ENCODE measurements around the gene ZNF441. TPM values are rescaled to one million over a fixed set of nuclear protein-coding genes. Genes with fewer than 3 reads are reported as not detected.
"Not testable (repeated sequence)": the region's sequence is repeated elsewhere in the genome, so short reads cannot be mapped to it uniquely, and the experiment has no call there.

ZNF441 gene
- total RNA-seq, 4 donors from 2014 or later: 4.5 to 10.7 (median 7.7) TPM

DNA sequence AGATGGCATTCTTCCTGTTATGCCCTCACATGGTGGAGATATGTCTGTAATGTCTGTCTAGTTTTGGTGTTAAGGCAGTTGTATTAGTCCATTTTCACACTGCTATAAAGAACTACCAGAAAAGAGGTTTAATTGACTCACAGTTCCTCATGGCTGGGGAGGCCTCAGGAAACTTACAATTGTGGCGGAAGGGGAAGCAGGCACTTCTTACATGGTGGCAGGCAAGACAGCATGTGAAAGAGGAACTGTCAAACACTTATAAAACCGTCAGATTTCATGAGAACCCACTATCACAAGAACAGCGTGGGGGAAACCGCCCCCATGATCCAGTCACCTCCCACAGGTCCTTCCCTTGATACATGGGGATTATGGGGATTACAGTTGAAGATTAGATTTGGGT is 3.2 kb downstream of the ZNF441 start:
- Histone ChIP-seq H3K27ac (no peak overlapping the region), H3K36me3 (peaks cover 0 to 15% of the 10 kb centered on the region in 2 donors), H3K9me3 (peaks cover 0 to 20% (median 0%) of the 10 kb centered on the region in 3 donors), H3K4me3 (no peak overlapping the region), H3K4me1 (peaks cover 0 to 28% (median 3%) of the 10 kb centered on the region in 3 donors), H3K27me3 (no peaks in the 10 kb centered on the region)
- no peak for TF ChIP-seq POLR2AphosphoS5 (IDR thresholded peaks at IDR 0.05)
- TF ChIP-seq, protein P1, sequence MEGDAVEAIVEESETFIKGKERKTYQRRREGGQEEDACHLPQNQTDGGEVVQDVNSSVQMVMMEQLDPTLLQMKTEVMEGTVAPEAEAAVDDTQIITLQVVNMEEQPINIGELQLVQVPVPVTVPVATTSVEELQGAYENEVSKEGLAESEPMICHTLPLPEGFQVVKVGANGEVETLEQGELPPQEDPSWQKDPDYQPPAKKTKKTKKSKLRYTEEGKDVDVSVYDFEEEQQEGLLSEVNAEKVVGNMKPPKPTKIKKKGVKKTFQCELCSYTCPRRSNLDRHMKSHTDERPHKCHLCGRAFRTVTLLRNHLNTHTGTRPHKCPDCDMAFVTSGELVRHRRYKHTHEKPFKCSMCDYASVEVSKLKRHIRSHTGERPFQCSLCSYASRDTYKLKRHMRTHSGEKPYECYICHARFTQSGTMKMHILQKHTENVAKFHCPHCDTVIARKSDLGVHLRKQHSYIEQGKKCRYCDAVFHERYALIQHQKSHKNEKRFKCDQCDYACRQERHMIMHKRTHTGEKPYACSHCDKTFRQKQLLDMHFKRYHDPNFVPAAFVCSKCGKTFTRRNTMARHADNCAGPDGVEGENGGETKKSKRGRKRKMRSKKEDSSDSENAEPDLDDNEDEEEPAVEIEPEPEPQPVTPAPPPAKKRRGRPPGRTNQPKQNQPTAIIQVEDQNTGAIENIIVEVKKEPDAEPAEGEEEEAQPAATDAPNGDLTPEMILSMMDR (IDR thresholded peaks at IDR 0.05): no peak
- no peak for TF ChIP-seq POLR2A (IDR thresholded peaks at IDR 0.05)
- TF ChIP-seq EP300 (IDR thresholded peaks at IDR 0.05): no peak
- ATAC-seq: no peak
- 89 to 100% methylated on average over 3 of the region's 4 CpGs for WGBS, 2 donors (ENCODE audit: low coverage in 1 of 2)

DNA sequence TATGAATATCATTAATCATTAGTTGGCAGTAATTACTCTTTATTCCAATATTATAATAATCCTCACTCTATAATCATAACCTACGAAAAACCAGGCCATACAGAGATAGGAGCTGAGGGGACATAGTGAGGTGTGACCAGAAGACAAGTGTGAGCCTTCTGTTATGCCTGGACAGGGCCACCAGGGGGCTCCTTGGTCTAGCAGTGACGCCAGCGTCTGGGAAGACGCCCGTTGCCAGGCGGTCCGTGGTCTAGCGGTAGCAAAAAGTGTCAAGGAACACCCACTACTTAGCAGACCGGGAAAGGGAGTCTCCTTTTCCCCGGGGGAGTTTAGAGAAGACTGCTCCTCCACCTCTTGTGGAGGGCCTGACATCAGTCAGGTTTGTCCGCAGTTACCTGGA is 4.7 kb downstream of the ZNF441 start:
- H3K4me1 ChIP-seq: peaks cover 0 to 24% (median under 1%) of the 10 kb centered on the region in 3 donors
- H3K27me3 ChIP-seq, H3K27ac ChIP-seq, ATAC-seq, H3K4me3 ChIP-seq: not testable (repeated sequence)
- H3K9me3 ChIP-seq: peaks cover 0 to 34% (median 0%) of the 10 kb centered on the region in 3 donors
- TF ChIP-seq, protein P1 (IDR thresholded peaks at IDR 0.05): peak in 2 of 4 experiments; percentile 11 to 17
- peaks cover 0 to 17% of the 10 kb centered on the region in 2 donors for H3K36me3 ChIP-seq
- WGBS, 2 donors (ENCODE audit: low coverage in 1 of 2): 50 to 66% methylated on average over 4 to 9 of the region's 11 CpGs

DNA sequence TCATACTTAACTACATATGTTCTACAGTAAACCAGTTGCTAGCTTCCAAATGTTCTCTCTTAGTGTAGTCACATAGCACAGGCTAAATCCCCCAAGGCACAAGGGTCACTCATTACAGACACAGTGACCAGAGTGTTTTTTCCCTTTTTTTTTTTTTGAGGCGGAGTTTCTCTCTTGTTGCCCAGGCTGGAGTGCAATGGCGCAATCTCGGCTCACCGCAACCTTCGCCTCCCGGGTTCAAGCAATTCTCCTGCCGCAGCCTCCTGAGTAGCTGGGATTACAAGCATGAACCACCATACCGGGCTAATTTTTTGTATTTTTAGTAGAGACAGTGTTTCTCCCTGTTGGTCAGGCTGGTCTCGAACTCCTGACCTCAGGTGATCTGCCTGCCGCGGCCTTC is 9.9 kb downstream of the ZNF441 start:
- not testable (repeated sequence) for H3K4me1 ChIP-seq, ATAC-seq, H3K4me3 ChIP-seq, H3K27me3 ChIP-seq, H3K27ac ChIP-seq
- H3K36me3 ChIP-seq: peaks cover 26 to 66% of the 10 kb centered on the region in 2 donors
- H3K9me3 ChIP-seq: peaks cover 7 to 73% (median 11%) of the 10 kb centered on the region in 3 donors
- 93 to 98% methylated on average over 5 to 11 of the region's 11 CpGs for WGBS, 2 donors (ENCODE audit: low coverage in 1 of 2)

DNA sequence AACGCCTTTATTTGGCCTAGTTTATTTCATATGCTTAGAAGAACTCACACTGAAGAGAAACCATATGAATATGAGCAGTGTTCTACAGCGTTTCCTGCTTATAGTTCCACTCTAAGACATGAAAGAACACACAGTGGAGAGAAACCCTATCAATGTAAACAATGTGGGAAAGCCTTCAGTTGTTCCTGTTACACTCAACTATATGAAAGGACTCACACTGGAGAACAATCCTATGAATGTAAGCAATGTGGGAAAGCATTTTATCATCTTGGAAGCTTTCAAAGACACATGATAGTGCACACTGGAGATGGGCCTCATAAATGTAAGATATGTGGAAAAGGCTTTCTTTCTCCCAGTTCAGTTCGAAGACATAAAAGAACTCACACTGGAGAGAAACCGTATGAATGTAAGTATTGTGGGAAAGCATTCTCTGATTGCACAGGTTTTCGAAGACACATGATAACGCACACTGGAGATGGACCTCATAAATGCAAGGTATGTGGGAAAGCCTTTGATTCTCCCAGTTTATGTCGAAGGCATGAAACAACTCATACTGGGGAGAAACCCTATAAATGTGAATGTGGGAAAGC is 13.7 kb downstream of the ZNF441 start:
- WGBS, 2 donors (ENCODE audit: low coverage in 1 of 2): 94 to 100% methylated on average over 7 of the region's 7 CpGs
- H3K27ac ChIP-seq: no peak overlapping the region
- H3K9me3 ChIP-seq: peaks cover 12 to 80% (median 12%) of the 10 kb centered on the region in 3 donors
- TF ChIP-seq POLR2A (IDR thresholded peaks at IDR 0.05) (no peak), EP300 (IDR thresholded peaks at IDR 0.05) (no peak), POLR2AphosphoS5 (IDR thresholded peaks at IDR 0.05) (no peak)
- TF ChIP-seq, protein P1 (IDR thresholded peaks at IDR 0.05): no peak
- H3K27me3 ChIP-seq: no peaks in the 10 kb centered on the region
- no peak for ATAC-seq
- H3K36me3 ChIP-seq: peaks cover 26 to 78% of the 10 kb centered on the region in 2 donors
- no peaks in the 10 kb centered on the region for H3K4me1 ChIP-seq
- no peak overlapping the region for H3K4me3 ChIP-seq

DNA sequence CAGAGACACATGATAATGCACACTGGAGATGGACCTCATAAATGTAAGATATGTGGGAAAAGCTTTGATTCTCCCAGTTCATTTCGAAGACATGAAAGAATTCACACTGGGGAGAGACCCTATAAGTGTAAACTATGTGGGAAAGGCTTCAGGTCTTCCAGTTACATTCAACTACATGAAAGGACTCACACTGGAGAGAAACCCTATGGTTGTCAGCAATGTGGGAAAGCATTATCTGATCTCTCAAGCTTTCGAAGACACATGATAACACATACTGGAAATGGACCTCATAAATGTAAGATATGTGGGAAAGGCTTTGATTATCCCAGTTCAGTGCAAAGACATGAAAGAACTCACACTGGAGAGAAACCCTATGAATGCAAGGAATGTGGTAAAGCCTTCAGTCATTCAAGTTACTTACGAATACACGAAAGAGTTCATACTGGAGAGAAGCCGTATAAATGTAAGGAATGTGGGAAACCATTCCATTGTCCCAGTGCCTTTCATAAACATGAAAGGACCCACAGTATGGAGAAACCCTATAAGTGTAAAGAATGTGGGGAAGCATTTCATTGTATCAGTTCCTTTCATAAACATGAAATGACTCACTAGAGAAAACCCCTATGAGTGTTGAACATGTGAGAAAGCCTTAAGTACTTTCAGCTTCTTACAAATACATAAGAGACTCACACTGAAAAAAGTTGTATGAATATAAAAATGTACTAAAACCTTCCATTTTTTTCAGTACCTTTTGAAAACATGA is 14.7 kb downstream of the ZNF441 start:
- Histone ChIP-seq H3K36me3 (peaks cover 26 to 76% of the 10 kb centered on the region in 2 donors), H3K27me3 (no peaks in the 10 kb centered on the region), H3K4me1 (no peaks in the 10 kb centered on the region), H3K9me3 (peaks cover 12 to 80% (median 12%) of the 10 kb centered on the region in 3 donors), H3K27ac (no peak overlapping the region), H3K4me3 (no peak overlapping the region)
- 95 to 98% methylated on average over 3 to 5 of the region's 5 CpGs for WGBS, 2 donors (ENCODE audit: low coverage in 1 of 2)
- TF ChIP-seq POLR2AphosphoS5 (IDR thresholded peaks at IDR 0.05) (no peak), EP300 (IDR thresholded peaks at IDR 0.05) (no peak), POLR2A (IDR thresholded peaks at IDR 0.05) (no peak)
- TF ChIP-seq, protein P1 (IDR thresholded peaks at IDR 0.05): no peak
- ATAC-seq: no peak

Data from gastroesophageal sphincter (tissue), 4 donors.